Liver (tissue), 9 donors: ENCODE measurements around the gene SPAG8. TPM values are rescaled to one million over a fixed set of nuclear protein-coding genes. Genes with fewer than 3 reads are reported as not detected.

Experiments used
- DNase-seq: peaks from one replicate; pipeline ENCODE4 v3.0.0-alpha.2; 2017; ENCODE audit warnings: low spot score
- H3K27ac ChIP-seq, 2 donors: one replicate each; pipeline ENCODE4 v1.7.0; 2013; ENCODE audit warnings: inconsistent platforms in 2 of 2, low read length in 2 of 2, control low read depth in 1 of 2, low read depth in 1 of 2, mild to moderate bottlenecking in 1 of 2
- H3K27me3 ChIP-seq, 4 donors: one replicate each; pipeline versions ENCODE4 v1.6.1 to v1.7.0; 2013; ENCODE audit warnings: low read length in 3 of 4, inconsistent platforms in 1 of 4, mild to moderate bottlenecking in 1 of 4, moderate library complexity in 1 of 4; ENCODE audit not compliant: control insufficient read depth in 4 of 4, insufficient read depth in 4 of 4
- H3K36me3 ChIP-seq, 4 donors: one replicate each; pipeline versions ENCODE4 v1.6.1 to v1.7.0; 2013; ENCODE audit warnings: low read length in 3 of 4, mild to moderate bottlenecking in 3 of 4, low read depth in 1 of 4, moderate library complexity in 1 of 4; ENCODE audit not compliant: control insufficient read depth in 4 of 4, insufficient read depth in 3 of 4
- H3K4me1 ChIP-seq, 4 donors: one replicate each; pipeline versions ENCODE4 v1.6.1 to v1.7.0; 2013; ENCODE audit warnings: low read length in 3 of 4, mild to moderate bottlenecking in 3 of 4, moderate library complexity in 1 of 4; ENCODE audit not compliant: control insufficient read depth in 4 of 4, insufficient read depth in 4 of 4
- H3K4me3 ChIP-seq, 3 donors: one replicate each; pipeline versions ENCODE4 v1.6.1 to v1.7.0; 2013; ENCODE audit warnings: low read length in 3 of 3, control low read depth in 1 of 3, low read depth in 1 of 3, mild to moderate bottlenecking in 1 of 3
- H3K9ac ChIP-seq, 2 donors: one replicate each; pipeline ENCODE4 v1.7.0; 2013; ENCODE audit warnings: low read length in 2 of 2, mild to moderate bottlenecking in 2 of 2, moderate library complexity in 2 of 2, control low read depth in 1 of 2, low read depth in 1 of 2
- H3K9me3 ChIP-seq, 4 donors: one replicate each; pipeline versions ENCODE4 v1.6.1 to v1.7.0; 2013; ENCODE audit warnings: low read length in 3 of 4; ENCODE audit not compliant: control insufficient read depth in 4 of 4
- CTCF ChIP-seq: fragments of 150-350 bp; IDR thresholded peaks from 2 replicates; pipeline ENCODE4 v1.5.1; 2017; ENCODE audit warnings: improper control_type of control experiment, low read depth, low read length; ENCODE audit not compliant: missing input control
- EGR1 ChIP-seq, 2 donors: IDR thresholded peaks; 2 replicates each; pipeline ENCODE4 v1.6.1; 2016 to 2018; ENCODE audit warnings: antibody characterized with exemption in 2 of 2, low read depth in 2 of 2
- FOXA1 ChIP-seq: IDR thresholded peaks from 2 replicates; pipeline ENCODE4 v1.6.1; 2016; ENCODE audit warnings: antibody characterized with exemption
- FOXA2 ChIP-seq: IDR thresholded peaks from 2 replicates; pipeline ENCODE4 v1.6.1; 2016; ENCODE audit warnings: antibody characterized with exemption
- GABPA ChIP-seq, 2 donors: IDR thresholded peaks in 1 of 2; conservative IDR thresholded peaks in 1 of 2; 2 replicates each; pipeline ENCODE4 v1.6.1; 2016; ENCODE audit warnings: antibody characterized with exemption in 2 of 2, mild to moderate bottlenecking in 1 of 2, moderate library complexity in 1 of 2
- HNF4A ChIP-seq, 2 donors: conservative IDR thresholded peaks; 2 replicates each; pipeline ENCODE4 v1.6.1; 2016; ENCODE audit warnings: antibody characterized with exemption in 2 of 2, mild to moderate bottlenecking in 2 of 2
- HNF4G ChIP-seq: IDR thresholded peaks from 2 replicates; pipeline ENCODE4 v1.6.1; 2016; ENCODE audit warnings: antibody characterized with exemption
- MAX ChIP-seq: IDR thresholded peaks from 2 replicates; pipeline ENCODE4 v1.6.1; 2016; ENCODE audit warnings: antibody characterized with exemption
- REST ChIP-seq: IDR thresholded peaks from 2 replicates; pipeline ENCODE4 v1.6.1; 2016; ENCODE audit warnings: antibody characterized with exemption, mild to moderate bottlenecking
- RXRA ChIP-seq, 2 donors: IDR thresholded peaks; 2 replicates each; pipeline ENCODE4 v1.6.1; 2017 to 2018; ENCODE audit warnings: antibody characterized with exemption in 2 of 2, mild to moderate bottlenecking in 1 of 2
- SP1 ChIP-seq: IDR thresholded peaks from 2 replicates; pipeline ENCODE4 v1.6.1; 2018; ENCODE audit warnings: antibody characterized with exemption, mild to moderate bottlenecking
- YY1 ChIP-seq: IDR thresholded peaks from 2 replicates; pipeline ENCODE4 v1.6.1; 2016; ENCODE audit warnings: antibody characterized with exemption, mild to moderate bottlenecking
- WGBS: extraction: QIAGEN DNeasy Blood & Tissue Kit; methylation state at CpG from one replicate; pipeline ENCODE4 v1.1.7; 2013; 5-methylcytosine and 5-hydroxymethylcytosine counted together
- polyA plus RNA-seq, 2 donors: library from polyadenylated mRNA; stranded (reverse) in 1 of 2; unstranded in 1 of 2; fragments of 200-250 nt in 1 of 2; fragments of >200 nt in 1 of 2; fragmentation: Nextera tagmentation in 1 of 2; extraction: Ambion mirVana in 1 of 2; gene quantifications; one replicate each; pipeline versions ENCODE4 v1.2.1 to v1.2.3, GENCODE V29; 2013 to 2015
- total RNA-seq, 2 donors: library from RNA; depleted of rRNA; stranded (reverse); fragments of >200 nt; gene quantifications; one replicate each; pipeline ENCODE4 v1.2.3, GENCODE V29; 2014
- donor health status: healthy.
- donor health status: healthy.
- donor health status: healthy.
- donor health status: healthy.
- donor health status: healthy.

SPAG8 gene
- total and polyA plus RNA-seq, 4 donors: 0.14 to 0.56 (median 0.19) TPM

- TF ChIP-seq REST (no peak), SP1 (no peak), GABPA (IDR thresholded peaks at IDR 0.05 in 1 of 2, conservative IDR thresholded peaks at IDR 0.05 in 1 of 2) (no peak)
These were observed 47.4 kb upstream of the SPAG8 start (continued) for GRCh38 chr9:35859310-35859989.

GRCh38 chr9:35858458-35858857, 46.4 kb upstream of the SPAG8 start:
- no peaks in the 10 kb centered on the region for H3K36me3 ChIP-seq
- WGBS: 86% methylated on average over 5 of the region's 5 CpGs
- no peak for TF ChIP-seq EGR1 (IDR thresholded peaks at IDR 0.05; ENCODE audit: low read depth in 2 of 2)
- no peak for TF ChIP-seq HNF4A (conservative IDR thresholded peaks at IDR 0.05)
- TF ChIP-seq CTCF: no peak
- no peak for TF ChIP-seq RXRA (IDR thresholded peaks at IDR 0.05)
- TF ChIP-seq YY1: no peak
- TF ChIP-seq FOXA1: no peak
- TF ChIP-seq MAX: no peak
- TF ChIP-seq FOXA2: no peak
- TF ChIP-seq GABPA (IDR thresholded peaks at IDR 0.05 in 1 of 2, conservative IDR thresholded peaks at IDR 0.05 in 1 of 2): no peak
- no peak for TF ChIP-seq SP1
- H3K9ac ChIP-seq: no peak overlapping the region
- H3K9me3 ChIP-seq: no peaks in the 10 kb centered on the region
- DNase-seq: no peak
- peaks cover 0 to under 1% (median 0%) of the 10 kb centered on the region in 4 donors for H3K27me3 ChIP-seq
- H3K27ac ChIP-seq: no peak overlapping the region
- no peak overlapping the region for H3K4me3 ChIP-seq
- no peaks in the 10 kb centered on the region for H3K4me1 ChIP-seq

- TF ChIP-seq CTCF (no peak), SP1 (no peak), MAX (no peak), FOXA1 (no peak), HNF4A (conservative IDR thresholded peaks at IDR 0.05) (no peak), HNF4G (no peak), REST (no peak), RXRA (IDR thresholded peaks at IDR 0.05) (no peak)
- peak; percentile 14 for DNase-seq
- H3K36me3 ChIP-seq: no peaks in the 10 kb centered on the region
- no peak overlapping the region for H3K9ac ChIP-seq
- no peaks in the 10 kb centered on the region for H3K9me3 ChIP-seq
- H3K4me3 ChIP-seq: no peak overlapping the region
- H3K27me3 ChIP-seq: no peaks in the 10 kb centered on the region
- H3K4me1 ChIP-seq: no peaks in the 10 kb centered on the region
- WGBS: 92% methylated on average over 5 of the region's 5 CpGs
- H3K27ac ChIP-seq: no peak overlapping the region
These were observed 44.8 kb upstream of the SPAG8 start for GRCh38 chr9:35856882-35857281.
